Colonic mucosa (tissue), 4 donors: ENCODE measurements around the gene SIX2. TPM values are rescaled to one million over a fixed set of nuclear protein-coding genes. Genes with fewer than 3 reads are reported as not detected.

Experiments
- DNase-seq: peaks from one replicate; pipeline ENCODE4 v3.0.0-alpha.2; 2020
- H3K27ac ChIP-seq: fragments of 200-600 bp; one replicate; pipeline ENCODE4 v1.8.0; 2021
- H3K27me3 ChIP-seq: fragments of 200-600 bp; one replicate; pipeline ENCODE4 v1.8.0; 2021
- H3K36me3 ChIP-seq: fragments of 200-600 bp; one replicate; pipeline ENCODE4 v1.8.0; 2021
- H3K4me1 ChIP-seq: fragments of 200-600 bp; one replicate; pipeline ENCODE4 v1.8.0; 2021; ENCODE audit warnings: mild to moderate bottlenecking
- H3K4me3 ChIP-seq: fragments of 200-600 bp; one replicate; pipeline ENCODE4 v1.8.0; 2021
- H3K9ac ChIP-seq, 2 donors: one replicate each; pipeline ENCODE4 v1.7.0; 2013; ENCODE audit warnings: control low read depth in 2 of 2, low read depth in 2 of 2, low read length in 2 of 2
- H3K9me3 ChIP-seq: fragments of 200-600 bp; one replicate; pipeline ENCODE4 v1.8.0; 2021
- intact Hi-C: fragments of 100-400 bp; cut with DNase I; formaldehyde crosslinking; loops from one replicate; pipeline ENCODE4 v1.14.1; 2022
- total RNA-seq, 2 donors: library from RNA; stranded (reverse); fragmentation: NEBNext Ultra II Directional in 1 of 2; extraction: Animal tissue kit (Norgen Biotek cat#: 25700) in 1 of 2; gene quantifications; one replicate each; pipeline ENCODE4 v1.2.1, GENCODE V29; 2021
- TF ChIP-seq, protein P1 (sequence below): fragments of 200-600 bp; IDR thresholded peaks from one replicate; pipeline ENCODE4 v1.8.0; 2022; ENCODE audit warnings: antibody characterized with exemption, mild to moderate bottlenecking
- donor health status: healthy.
- donor health status: DM: no; HTN: no; CAD: no.
- donor health status: DM: no; HTN: no; CAD: no.

Gene SIX2
- total RNA-seq, 2 donors from 2014 or later = 0.10 TPM; not detected in 1

DNA sequence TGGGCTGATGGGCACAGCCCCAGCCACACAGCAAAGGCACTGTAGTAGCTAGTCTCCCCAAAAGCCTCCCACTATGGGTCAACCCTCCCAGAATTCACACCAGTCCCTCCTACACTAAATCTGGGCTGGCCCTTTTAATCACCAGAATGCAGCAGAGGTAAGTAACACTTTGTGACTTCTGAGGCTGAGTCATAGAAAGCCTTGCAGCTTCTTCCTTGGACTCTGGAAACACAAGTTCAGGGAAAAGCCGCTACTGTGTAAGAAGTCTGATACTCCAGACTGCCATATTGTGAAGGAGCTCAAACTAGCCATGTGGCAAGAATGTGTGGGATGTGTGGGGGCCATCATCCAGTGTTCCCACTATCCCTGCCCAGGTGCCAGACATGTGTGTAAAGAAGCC is 19.0 kb upstream of the SIX2 start:
- Histone ChIP-seq H3K4me1 (no peaks in the 10 kb centered on the region), H3K36me3 (no peaks in the 10 kb centered on the region), H3K27ac (no peak overlapping the region), H3K4me3 (no peak overlapping the region), H3K9ac (no peak overlapping the region), H3K27me3 (no peaks in the 10 kb centered on the region), H3K9me3 (no peaks in the 10 kb centered on the region)
- intact Hi-C loops = no loop called here
- TF ChIP-seq, protein P1, sequence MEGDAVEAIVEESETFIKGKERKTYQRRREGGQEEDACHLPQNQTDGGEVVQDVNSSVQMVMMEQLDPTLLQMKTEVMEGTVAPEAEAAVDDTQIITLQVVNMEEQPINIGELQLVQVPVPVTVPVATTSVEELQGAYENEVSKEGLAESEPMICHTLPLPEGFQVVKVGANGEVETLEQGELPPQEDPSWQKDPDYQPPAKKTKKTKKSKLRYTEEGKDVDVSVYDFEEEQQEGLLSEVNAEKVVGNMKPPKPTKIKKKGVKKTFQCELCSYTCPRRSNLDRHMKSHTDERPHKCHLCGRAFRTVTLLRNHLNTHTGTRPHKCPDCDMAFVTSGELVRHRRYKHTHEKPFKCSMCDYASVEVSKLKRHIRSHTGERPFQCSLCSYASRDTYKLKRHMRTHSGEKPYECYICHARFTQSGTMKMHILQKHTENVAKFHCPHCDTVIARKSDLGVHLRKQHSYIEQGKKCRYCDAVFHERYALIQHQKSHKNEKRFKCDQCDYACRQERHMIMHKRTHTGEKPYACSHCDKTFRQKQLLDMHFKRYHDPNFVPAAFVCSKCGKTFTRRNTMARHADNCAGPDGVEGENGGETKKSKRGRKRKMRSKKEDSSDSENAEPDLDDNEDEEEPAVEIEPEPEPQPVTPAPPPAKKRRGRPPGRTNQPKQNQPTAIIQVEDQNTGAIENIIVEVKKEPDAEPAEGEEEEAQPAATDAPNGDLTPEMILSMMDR = no peak
- no peak for DNase-seq

DNA sequence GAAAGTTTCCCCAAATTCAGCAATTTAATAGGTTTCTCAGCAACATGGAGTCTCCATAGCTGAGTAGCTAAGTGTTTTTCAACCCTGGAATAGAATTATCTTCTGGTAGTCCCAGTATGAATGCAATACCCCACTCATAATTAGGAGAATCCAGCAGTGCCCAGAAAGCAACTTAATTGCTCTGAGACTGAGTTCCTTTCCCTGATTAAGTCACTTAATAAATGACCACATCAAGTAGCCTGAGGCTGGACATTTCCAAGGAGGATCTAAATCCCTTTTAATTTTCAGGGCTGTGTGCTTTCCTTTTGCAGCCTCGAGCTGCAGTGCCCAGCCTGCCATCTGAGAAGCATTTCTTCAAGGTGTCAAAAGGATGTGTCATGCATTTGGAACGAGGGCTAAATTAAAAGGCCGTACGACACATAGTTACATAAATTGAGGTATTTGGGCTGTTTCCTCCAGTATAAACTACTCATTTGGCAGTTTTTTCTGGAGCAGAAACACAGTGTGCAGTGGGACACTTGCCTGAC is 17.7 kb upstream of the SIX2 start:
- intact Hi-C loops = no loop called here
- Histone ChIP-seq H3K4me1 (no peaks in the 10 kb centered on the region), H3K27me3 (no peaks in the 10 kb centered on the region), H3K9me3 (no peaks in the 10 kb centered on the region), H3K27ac (no peak overlapping the region), H3K4me3 (no peak overlapping the region), H3K36me3 (no peaks in the 10 kb centered on the region), H3K9ac (no peak overlapping the region)
- DNase-seq = no peak
- TF ChIP-seq, protein P1 = no peak

DNA sequence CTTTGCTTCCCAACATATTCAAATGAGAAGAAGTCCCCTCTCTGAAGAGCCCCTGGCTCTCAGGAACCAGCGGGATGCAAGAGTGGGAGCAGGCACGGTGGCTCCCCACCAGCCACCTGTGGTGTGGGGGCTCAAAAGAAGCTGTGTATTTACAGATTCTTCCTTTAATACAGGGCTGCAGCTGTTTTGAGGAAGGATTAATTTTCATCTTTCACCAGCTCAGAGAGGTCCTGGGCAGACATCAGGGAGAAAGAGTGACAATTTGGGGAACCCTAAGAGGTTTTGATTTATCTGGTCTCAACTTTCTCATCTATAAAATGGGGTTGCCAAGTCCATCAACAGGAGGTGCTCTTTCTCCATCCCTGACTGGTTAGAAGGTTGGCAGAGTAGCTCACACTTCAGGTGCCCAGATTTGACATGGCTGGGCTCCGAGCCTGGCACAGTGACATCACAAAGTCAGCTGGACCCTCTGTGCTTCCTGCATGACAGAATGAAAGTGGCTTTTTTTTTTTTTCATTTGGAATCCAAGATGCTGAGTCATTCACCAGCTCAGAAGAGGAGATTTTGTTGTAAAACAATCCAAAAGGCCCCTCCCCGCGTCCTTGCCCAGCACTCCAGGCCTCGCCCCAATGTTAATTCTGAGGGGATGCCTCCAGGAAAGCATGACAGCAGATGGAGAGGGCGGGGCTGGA is 15.5 kb upstream of the SIX2 start:
- DNase-seq = peak; percentile 32
- intact Hi-C loops = no loop called here
- H3K9ac ChIP-seq = no peak overlapping the region
- no peak overlapping the region for H3K4me3 ChIP-seq
- no peaks in the 10 kb centered on the region for H3K4me1 ChIP-seq
- H3K27me3 ChIP-seq = no peaks in the 10 kb centered on the region
- no peak overlapping the region for H3K27ac ChIP-seq
- H3K36me3 ChIP-seq = no peaks in the 10 kb centered on the region
- TF ChIP-seq, protein P1 = no peak
- H3K9me3 ChIP-seq = no peaks in the 10 kb centered on the region

DNA sequence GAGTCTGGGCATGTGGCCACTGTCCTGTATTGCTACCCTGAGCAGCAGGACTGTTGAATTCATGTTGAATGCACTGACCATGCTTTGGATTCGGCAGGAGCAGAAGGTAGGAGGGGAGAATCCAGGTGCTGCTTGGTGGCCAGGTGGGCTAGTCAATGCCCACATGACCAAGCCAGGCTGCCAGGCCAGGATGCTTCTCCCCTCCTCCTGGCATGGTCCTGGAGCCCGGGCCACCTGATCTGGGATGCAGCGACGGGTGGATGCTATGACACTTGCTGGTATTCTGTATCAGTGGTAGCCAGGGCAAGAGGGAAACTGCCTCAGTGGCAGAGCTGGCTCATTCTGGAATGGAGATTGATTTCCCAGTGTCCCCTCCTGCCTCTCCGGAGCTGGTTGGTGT is 14.8 kb upstream of the SIX2 start:
- no peak overlapping the region for H3K27ac ChIP-seq
- no peak overlapping the region for H3K4me3 ChIP-seq
- no peaks in the 10 kb centered on the region for H3K9me3 ChIP-seq
- H3K27me3 ChIP-seq = no peaks in the 10 kb centered on the region
- intact Hi-C loops = no loop called here
- H3K36me3 ChIP-seq = no peaks in the 10 kb centered on the region
- H3K9ac ChIP-seq = no peak overlapping the region
- DNase-seq = no peak
- no peaks in the 10 kb centered on the region for H3K4me1 ChIP-seq
- TF ChIP-seq, protein P1 = no peak

DNA sequence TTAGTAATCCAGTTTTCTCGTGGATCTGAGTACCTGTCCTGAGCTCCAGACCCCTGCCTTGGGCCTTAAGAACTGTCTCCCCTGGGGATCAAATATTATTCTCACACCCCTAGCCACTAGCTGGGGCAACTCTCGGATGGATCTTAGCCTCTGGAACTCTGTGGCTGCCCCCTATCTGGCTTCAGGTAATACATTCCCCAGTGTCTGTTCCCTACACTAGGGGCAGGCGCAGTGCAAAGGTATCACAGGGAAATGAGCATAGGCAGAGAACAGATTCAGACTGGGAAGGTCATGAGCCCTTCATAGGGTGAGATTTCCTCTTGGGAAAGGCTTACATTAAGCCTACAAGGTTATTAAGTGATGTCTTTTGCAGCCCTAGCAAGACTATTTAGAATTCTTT is 11.2 kb upstream of the SIX2 start:
- Histone ChIP-seq H3K27ac (no peak overlapping the region), H3K4me3 (no peak overlapping the region), H3K4me1 (no peaks in the 10 kb centered on the region), H3K9me3 (no peaks in the 10 kb centered on the region), H3K27me3 (peaks cover 6% of the 10 kb centered on the region), H3K9ac (no peak overlapping the region), H3K36me3 (no peaks in the 10 kb centered on the region)
- no peak for DNase-seq
- TF ChIP-seq, protein P1 = no peak
- intact Hi-C loops = no loop called here
